ENCODE results near the gene EML4.

GRCh38 chr2:42339191-42339912, 170.2 kb downstream of the EML4 start:
- TF ChIP-seq CTCF (conservative IDR thresholded peaks at IDR 0.05) (no peak), EZH2 (IDR thresholded peaks at IDR 0.05; ENCODE audit: low read depth) (no peak)
